Ishikawa (cell line): ENCODE results near the gene PWP1.

Source experiments
- CEBPB ChIP-seq: IDR thresholded peaks from 2 replicates; pipeline ENCODE4 v1.6.1; 2012
- CREB1 ChIP-seq: IDR thresholded peaks from 2 replicates; pipeline ENCODE4 v1.6.1; 2012; ENCODE audit warnings: low read depth
- EGR1 ChIP-seq: IDR thresholded peaks from 2 replicates; pipeline ENCODE4 v1.6.1; 2012
- EP300 ChIP-seq: IDR thresholded peaks from 2 replicates; pipeline ENCODE4 v1.6.1; 2012; ENCODE audit warnings: borderline replicate concordance
- FOXM1 ChIP-seq: IDR thresholded peaks from 2 replicates; pipeline ENCODE4 v1.6.1; 2012; ENCODE audit warnings: low read depth, borderline replicate concordance
- NFIC ChIP-seq: IDR thresholded peaks from 2 replicates; pipeline ENCODE4 v1.6.1; 2012
- RAD21 ChIP-seq: IDR thresholded peaks from 2 replicates; pipeline ENCODE4 v1.6.1; 2012; ENCODE audit warnings: low read depth
- TAF1 ChIP-seq: IDR thresholded peaks from 2 replicates; pipeline ENCODE4 v1.6.1; 2012; ENCODE audit warnings: low read depth, mild to moderate bottlenecking
- TCF12 ChIP-seq: IDR thresholded peaks from 2 replicates; pipeline ENCODE4 v1.6.1; 2012; ENCODE audit warnings: low read depth
- TEAD4 ChIP-seq: IDR thresholded peaks from 2 replicates; pipeline ENCODE4 v1.6.1; 2012
- YY1 ChIP-seq: IDR thresholded peaks from 2 replicates; pipeline ENCODE4 v1.6.1; 2012; ENCODE audit warnings: low read depth
- ZBTB7A ChIP-seq: IDR thresholded peaks from 2 replicates; pipeline ENCODE4 v1.6.1; 2012; ENCODE audit warnings: low read depth
- TF ChIP-seq, protein P1 (sequence below): IDR thresholded peaks from 2 replicates; pipeline ENCODE4 v1.6.1; 2012; ENCODE audit warnings: low read depth, mild to moderate bottlenecking
- TF ChIP-seq, protein P2 (sequence below): IDR thresholded peaks from 2 replicates; pipeline ENCODE4 v1.6.1; 2012
- TF ChIP-seq, protein P3 (sequence below): IDR thresholded peaks from 2 replicates; pipeline ENCODE4 v1.6.1; 2012

Gene PWP1

DNA sequence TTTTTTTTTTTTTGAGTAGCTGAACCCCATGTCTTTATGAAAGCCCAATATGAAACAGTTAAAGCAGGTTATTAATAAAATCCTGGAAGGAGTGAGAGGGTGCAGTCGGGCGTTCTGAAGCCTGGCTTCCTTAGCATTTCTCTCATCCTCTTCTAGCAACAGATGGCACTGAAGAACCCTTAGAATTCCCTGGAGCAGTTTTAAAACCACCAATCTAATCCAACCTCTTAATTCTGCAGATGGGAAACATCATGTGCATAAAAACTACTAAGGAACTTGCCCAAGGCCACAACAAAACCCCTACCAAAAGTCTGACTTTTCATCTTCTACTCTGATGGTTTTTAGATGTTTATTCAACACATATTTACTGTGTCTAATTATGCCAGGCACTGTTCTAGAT lies 50.2 kb downstream of the PWP1 start:
- TF ChIP-seq CREB1: no peak
- TF ChIP-seq ZBTB7A: no peak
- no peak for TF ChIP-seq RAD21
- no peak for TF ChIP-seq NFIC
- TF ChIP-seq EGR1: no peak
- no peak for TF ChIP-seq TAF1
- TF ChIP-seq, protein P1, sequence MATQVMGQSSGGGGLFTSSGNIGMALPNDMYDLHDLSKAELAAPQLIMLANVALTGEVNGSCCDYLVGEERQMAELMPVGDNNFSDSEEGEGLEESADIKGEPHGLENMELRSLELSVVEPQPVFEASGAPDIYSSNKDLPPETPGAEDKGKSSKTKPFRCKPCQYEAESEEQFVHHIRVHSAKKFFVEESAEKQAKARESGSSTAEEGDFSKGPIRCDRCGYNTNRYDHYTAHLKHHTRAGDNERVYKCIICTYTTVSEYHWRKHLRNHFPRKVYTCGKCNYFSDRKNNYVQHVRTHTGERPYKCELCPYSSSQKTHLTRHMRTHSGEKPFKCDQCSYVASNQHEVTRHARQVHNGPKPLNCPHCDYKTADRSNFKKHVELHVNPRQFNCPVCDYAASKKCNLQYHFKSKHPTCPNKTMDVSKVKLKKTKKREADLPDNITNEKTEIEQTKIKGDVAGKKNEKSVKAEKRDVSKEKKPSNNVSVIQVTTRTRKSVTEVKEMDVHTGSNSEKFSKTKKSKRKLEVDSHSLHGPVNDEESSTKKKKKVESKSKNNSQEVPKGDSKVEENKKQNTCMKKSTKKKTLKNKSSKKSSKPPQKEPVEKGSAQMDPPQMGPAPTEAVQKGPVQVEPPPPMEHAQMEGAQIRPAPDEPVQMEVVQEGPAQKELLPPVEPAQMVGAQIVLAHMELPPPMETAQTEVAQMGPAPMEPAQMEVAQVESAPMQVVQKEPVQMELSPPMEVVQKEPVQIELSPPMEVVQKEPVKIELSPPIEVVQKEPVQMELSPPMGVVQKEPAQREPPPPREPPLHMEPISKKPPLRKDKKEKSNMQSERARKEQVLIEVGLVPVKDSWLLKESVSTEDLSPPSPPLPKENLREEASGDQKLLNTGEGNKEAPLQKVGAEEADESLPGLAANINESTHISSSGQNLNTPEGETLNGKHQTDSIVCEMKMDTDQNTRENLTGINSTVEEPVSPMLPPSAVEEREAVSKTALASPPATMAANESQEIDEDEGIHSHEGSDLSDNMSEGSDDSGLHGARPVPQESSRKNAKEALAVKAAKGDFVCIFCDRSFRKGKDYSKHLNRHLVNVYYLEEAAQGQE: no peak
- TF ChIP-seq TEAD4: no peak
- TF ChIP-seq FOXM1: no peak
- no peak for TF ChIP-seq YY1
- TF ChIP-seq, protein P2, sequence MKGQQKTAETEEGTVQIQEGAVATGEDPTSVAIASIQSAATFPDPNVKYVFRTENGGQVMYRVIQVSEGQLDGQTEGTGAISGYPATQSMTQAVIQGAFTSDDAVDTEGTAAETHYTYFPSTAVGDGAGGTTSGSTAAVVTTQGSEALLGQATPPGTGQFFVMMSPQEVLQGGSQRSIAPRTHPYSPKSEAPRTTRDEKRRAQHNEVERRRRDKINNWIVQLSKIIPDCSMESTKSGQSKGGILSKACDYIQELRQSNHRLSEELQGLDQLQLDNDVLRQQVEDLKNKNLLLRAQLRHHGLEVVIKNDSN: no peak
- no peak for TF ChIP-seq EP300
- TF ChIP-seq, protein P3, sequence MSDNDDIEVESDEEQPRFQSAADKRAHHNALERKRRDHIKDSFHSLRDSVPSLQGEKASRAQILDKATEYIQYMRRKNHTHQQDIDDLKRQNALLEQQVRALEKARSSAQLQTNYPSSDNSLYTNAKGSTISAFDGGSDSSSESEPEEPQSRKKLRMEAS: no peak

DNA sequence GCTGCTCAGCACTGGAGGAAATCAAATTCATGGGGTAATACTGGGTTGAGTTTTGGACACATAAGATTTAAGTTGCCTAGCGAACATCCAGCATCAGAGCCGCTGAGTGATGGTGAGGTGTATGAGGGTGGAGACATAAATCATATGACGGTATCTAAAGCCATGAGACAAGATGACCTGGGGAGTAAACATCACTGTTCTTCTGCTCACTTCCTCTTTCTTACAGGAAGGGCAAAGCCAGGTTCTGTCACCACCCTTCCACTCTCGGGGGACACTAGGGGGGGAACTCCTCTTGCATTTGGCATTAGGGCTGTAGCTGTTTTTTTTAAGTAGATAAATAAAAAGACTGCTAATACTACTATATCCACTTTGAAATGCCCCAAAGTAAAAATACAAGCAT lies 51.3 kb downstream of the PWP1 start:
- TF ChIP-seq, protein P2: no peak
- TF ChIP-seq, protein P1: no peak
- no peak for TF ChIP-seq NFIC
- no peak for TF ChIP-seq CREB1
- no peak for TF ChIP-seq TEAD4
- no peak for TF ChIP-seq ZBTB7A
- no peak for TF ChIP-seq EGR1
- no peak for TF ChIP-seq EP300
- no peak for TF ChIP-seq CEBPB
- no peak for TF ChIP-seq FOXM1
- TF ChIP-seq, protein P3: no peak
- TF ChIP-seq RAD21: no peak
- no peak for TF ChIP-seq TAF1
- TF ChIP-seq YY1: no peak
- TF ChIP-seq TCF12: no peak

DNA sequence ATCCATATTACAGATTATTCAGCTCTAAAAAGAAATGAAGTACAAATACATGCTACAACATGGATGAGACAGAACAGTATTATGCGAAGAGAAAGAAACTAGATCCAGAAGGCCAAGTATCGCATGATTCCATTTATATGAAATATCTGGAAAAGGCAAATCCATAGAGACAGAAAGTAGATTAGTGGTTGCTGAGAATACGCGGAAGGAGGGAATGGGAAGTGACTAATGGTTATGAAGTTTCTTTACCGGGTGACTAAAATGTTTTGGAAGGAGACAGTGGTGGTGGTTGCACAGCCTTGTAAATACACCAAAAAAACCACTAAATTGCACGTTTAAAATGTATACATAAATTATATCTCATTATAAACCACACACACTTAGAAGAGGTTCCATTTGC lies 62.9 kb downstream of the PWP1 start:
- TF ChIP-seq FOXM1 (no peak), TAF1 (no peak), TCF12 (no peak), NFIC (no peak), CREB1 (no peak), EGR1 (no peak)
- TF ChIP-seq, protein P3: no peak

DNA sequence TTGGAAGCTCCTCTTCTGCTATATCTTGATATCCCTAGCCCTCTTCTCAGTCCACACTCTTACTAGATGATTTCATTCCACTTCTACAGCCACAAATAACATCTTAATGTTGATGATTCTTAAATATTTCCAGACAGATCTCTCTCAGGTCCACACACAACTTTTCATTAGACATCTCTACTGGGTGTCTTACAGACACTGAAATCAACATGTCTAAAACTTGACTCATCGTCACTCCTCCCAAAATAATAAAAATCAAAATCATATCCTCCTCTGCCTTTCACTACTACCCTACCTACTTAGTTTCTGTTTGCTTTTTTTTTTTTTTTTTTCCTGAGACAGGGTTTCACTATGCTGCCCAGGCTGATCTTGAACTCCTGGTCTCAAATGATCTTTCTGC lies 63.5 kb downstream of the PWP1 start:
- TF ChIP-seq TAF1 (no peak), TCF12 (no peak), CREB1 (no peak), RAD21 (no peak), FOXM1 (no peak), ZBTB7A (no peak)
- TF ChIP-seq, protein P1: no peak
- TF ChIP-seq, protein P3: no peak
